ENCODE measurements around the gene IL1RAP.

DNA sequence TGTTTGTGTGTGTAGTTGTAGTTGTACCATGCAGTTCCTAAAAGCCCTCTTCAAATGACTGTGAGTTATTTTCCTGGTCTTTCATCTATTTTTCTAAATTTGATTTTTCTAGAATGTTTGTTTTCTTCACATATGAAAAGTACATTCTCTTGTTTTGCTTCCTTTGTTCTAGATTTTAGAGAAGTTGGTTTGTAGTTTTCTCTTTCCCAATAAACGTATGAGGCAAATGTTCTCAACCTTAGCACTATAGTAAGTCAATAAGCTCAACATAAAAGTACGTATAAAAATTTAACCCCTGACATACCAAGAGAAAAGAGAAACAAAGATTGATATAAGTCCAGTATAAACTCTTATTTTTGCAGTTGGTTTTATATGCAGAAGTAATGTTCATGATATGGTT lies 74.7 kb downstream of the IL1RAP start:
- TF ChIP-seq, protein P1, sequence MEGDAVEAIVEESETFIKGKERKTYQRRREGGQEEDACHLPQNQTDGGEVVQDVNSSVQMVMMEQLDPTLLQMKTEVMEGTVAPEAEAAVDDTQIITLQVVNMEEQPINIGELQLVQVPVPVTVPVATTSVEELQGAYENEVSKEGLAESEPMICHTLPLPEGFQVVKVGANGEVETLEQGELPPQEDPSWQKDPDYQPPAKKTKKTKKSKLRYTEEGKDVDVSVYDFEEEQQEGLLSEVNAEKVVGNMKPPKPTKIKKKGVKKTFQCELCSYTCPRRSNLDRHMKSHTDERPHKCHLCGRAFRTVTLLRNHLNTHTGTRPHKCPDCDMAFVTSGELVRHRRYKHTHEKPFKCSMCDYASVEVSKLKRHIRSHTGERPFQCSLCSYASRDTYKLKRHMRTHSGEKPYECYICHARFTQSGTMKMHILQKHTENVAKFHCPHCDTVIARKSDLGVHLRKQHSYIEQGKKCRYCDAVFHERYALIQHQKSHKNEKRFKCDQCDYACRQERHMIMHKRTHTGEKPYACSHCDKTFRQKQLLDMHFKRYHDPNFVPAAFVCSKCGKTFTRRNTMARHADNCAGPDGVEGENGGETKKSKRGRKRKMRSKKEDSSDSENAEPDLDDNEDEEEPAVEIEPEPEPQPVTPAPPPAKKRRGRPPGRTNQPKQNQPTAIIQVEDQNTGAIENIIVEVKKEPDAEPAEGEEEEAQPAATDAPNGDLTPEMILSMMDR (IDR thresholded peaks at IDR 0.05) = no peak
- no peak for TF ChIP-seq POLR2A (IDR thresholded peaks at IDR 0.05)

All from body of pancreas (tissue), 4 donors.